HG02938 (cell line): Measurements from ENCODE around the gene FLNC.

Experiments used
- ATAC-seq: cut with Tn5 transposase; IDR thresholded peaks from one replicate; pipeline ENCODE4 v1.9.1; 2021; ENCODE audit warnings: mild to moderate bottlenecking, moderate library complexity; ENCODE audit not compliant: unreplicated experiment

Gene FLNC

DNA sequence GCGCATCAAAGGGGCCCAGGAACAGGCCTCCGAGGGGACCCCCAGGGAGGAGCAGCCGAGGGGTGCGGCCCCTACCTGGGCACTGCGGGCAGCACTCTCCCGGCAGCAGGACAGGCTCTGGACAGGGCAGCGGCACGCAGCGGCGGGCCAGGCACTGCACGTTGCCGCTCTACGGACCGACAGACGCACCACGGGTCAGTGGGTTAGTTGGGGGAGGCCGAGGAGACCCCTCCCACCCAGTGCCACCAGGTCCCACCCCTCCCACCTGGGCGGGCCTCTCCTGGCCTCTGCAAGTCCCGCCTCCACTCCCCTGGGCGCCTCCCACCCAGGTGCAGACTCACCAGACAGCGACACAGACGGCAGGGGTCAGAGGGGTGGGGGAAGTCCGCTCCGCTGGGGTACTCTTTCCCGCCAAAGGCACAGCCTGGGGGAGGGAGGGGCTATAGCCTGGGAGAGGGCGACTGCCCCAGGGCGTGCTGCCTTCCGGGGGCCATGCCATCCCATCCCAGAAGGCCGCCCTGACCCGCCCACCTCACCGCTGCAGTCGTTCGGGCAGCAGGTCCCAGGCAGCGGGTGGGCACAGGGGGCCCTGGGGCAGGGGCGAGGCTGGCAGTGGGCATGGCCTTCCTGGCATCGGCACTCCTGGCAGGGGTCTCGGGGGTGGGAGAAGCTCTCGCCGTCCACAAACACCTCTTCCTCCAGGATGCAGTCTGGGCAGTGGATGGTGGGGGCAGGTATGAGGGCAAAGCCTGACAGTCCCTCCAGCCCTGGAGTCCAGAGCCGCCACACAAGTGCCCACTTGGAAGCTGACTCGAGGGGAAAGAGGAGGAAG, 61.1 kb downstream of the FLNC start:
- ATAC-seq: no peak

GRCh38 chr7:128891942-128892269, 61.7 kb downstream of the FLNC start:
- ATAC-seq: no peak

- ATAC-seq: no peak
Observed at GRCh38 chr7:128892521-128893250, 62.5 kb downstream of the FLNC start.

DNA sequence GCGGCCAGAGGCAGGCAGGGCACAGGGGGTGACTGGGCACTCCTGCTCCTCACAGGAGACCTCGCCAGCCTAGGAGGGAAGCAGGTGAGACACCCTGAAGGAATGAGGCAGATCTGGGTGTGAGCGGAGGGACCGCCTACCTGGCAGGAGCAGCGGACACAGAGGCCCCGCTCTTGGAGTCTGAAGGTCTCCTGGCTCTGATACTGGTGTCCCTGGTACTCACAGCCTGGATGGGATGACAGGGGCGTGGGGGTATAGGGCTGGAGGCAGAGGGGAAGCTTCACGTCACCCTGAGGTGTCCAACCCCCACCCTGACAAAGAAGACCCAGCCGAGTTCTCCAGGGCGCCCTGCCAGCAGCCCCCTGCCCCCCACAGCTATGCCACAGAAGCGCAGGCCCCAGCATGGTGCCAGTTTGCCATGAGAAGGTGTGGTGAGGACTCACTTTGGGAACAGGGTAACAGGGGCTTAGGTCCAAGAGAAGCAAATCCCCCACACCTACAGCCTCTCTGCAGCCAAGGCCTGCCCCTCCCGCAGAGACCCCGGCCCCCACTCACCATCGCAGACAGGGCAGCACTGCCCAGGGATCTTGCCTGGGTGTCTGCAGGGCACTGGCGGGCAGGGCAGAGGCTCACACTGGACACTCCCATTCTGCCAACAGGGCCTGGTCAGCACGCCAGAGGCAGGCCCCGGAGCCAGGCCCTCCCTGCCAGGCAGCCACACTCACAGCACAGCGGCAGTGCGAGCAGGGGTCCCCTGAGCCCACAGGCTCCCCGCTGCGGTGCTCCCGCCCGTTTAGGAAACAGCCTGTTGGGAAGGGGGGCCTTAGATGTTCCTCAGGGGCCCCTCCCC, 63.3 kb downstream of the FLNC start:
- no peak for ATAC-seq

DNA sequence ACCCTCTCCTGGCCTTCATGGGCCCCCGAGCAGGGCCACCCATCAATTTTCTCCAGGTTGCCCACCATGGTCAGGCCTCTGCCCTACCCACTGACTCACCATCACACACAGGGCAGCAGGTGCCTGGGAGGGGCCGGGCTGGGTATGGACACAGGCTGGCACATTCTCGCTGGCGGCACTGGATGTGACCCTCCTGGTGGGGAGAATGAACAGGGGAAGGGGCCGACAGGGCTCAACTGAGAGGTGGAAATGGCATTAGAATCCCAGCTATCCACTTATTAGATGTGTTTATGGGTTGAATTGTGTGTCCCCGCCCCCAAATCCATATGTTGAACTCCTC, 63.9 kb downstream of the FLNC start:
- no peak for ATAC-seq

DNA sequence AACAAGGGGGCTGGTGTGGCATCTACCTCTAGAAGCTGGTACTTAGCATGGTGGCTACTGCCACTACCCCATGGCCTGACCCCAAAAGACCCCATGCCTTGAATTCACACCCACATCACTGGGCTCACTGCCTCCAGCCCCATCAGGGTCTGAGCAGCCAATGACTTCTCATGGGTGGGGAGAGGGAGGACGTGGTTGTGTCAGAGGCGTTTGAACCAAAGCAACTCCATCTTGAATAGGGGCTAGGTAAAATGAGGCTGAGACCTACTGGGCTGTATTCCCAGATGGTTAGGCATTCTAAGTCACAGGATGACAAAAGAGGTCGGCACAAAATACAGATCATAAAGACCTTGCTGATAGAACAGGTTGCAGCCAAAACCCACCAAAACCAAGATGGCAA, 65.1 kb downstream of the FLNC start:
- no peak for ATAC-seq

- ATAC-seq: no peak
Observed at GRCh38 chr7:128899392-128899791, 69.2 kb downstream of the FLNC start.

DNA sequence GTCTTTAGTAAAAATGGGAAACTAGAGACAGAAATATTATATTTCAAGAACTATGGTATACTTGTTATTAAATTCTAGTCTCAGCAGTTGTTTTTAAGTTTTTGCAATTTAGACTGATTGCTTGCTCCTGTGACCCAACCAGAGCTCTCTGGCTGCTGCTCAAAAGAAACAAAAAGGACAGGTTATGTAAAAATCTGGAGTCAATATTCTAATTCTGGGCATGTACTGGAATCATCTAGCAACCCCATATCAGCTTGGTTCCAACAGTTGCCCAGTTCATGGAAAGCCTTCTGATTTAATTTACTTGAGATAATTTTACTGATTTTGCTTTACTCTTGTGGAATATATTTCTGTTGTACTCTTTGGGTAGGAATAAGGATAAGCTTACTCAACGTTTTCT, 70.0 kb downstream of the FLNC start:
- no peak for ATAC-seq

GRCh38 chr7:128902761-128903585, 72.8 kb downstream of the FLNC start:
- ATAC-seq: no peak

DNA sequence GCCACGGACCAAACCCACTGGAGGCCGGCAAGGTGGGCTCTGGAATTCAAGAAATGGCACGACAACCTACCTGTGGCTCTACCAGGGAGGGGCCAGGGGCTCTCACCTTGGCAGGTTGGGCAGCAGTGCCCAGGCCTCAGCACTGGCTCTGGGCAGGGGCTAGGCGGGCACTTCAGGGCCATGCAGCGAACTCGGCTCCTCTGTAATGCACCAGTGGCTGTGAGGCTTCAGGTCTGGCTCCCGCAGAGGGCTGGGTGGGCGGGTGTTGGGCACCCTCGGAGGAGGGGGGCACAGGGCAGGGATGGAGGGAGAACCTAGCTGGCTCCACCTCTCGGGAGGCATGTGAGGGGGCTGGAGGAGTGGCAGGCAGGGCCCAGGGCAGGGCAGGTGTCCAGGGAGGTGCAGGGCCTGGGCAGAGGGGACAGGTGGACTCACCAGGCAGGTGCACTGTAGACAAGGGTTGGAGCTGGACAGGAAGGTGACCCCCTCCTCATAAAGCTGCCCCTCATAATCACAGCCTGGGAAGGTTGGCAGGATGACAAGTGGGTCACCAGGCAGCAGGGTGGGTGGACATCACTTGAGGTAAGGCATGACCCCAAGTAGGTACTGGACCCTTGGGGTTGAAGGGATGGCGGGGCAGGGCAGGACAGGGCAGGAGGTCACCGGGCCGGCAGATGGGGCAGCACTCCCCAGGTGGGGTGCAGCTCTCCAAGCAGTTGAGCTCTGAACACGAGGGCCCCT, 73.6 kb downstream of the FLNC start:
- ATAC-seq: no peak

DNA sequence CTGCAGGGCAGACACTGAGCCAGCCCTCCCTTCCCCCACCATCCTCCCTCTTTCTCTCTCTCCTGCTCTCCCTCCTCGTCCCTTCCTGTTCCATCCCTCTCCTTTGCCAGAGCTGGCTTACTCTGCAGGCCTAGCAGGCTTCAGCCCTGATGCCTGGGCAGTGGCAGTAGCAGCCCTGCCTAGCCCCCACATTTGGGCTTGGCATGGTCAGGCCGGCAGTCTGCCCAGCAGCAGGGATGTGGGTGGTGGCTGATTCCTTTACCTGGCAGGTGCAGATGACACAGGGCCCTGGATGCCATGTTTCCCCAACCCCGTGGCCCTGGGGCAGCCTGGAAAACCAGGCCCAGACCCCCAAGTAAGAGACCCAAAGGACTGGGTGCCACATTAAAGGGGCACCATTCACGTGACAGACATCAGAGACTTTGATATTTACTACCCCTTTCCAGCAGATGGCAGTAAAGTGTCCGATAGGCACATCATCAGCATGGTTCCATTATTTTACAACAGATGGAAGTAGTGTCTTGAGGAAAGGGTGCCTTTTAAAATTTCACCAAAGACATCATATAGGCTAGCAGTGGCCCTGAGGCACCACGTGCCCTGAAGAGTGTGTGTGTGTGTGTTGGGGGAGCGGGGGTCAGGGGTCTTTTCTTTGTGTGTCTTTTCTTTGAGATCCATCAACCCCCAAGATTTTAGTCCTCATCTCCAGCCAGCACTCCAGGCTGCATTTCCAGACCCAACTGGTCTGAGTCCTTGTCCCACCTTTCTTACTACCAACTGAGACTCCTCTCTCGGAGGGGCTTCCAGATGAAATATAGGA, 74.4 kb downstream of the FLNC start:
- no peak for ATAC-seq

DNA sequence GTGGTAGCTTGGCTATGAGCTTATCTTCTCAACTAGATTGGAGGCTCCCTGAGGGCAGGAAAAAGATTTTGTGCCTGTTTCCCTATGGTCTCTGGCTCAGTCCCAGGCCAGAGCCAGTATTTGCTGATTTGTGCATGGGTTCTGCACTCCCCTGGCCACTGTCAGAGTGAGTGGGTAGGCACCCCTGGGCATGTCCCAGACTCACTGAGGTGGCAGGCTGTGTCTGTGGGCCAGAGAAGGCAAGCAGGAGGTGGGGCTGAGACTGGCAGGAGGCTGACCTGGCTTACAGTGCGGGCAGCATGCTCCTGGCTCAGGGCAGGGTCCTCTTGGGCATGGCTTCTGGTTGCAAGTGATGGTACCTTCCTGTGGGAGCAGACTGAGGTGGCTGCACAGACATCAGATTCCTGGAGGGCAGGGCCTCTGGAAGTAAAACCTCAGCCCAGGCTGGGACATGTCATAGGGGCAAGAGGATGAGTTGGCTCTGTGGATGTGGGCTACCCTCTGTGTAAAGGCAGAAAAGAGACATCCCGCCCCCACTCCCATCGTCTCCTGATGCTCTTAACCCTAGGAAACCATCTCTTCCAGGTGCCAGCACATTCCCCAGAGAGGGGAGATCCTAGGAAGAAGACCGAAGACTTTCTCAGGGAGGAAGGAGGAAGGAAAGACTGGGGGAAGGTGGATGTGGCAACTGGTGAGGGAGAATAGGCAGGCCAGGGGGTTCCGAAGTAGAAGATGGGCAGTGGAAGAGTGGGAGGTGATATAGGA, 76.0 kb downstream of the FLNC start:
- no peak for ATAC-seq

- no peak for ATAC-seq
Observed at GRCh38 chr7:128906766-128907559, 76.8 kb downstream of the FLNC start.
